ENCODE measurements around the gene DENND1A. TPM values are rescaled to one million over a fixed set of nuclear protein-coding genes. Genes with fewer than 3 reads are reported as not detected.

The DENND1A gene
- total RNA-seq, 4 donors from 2014 or later: 19.2 to 26.9 (median 24.0) TPM

GRCh38 chr9:123485216-123485615 is 444.7 kb downstream of the DENND1A start:
- Histone ChIP-seq H3K27me3 (no peaks in the 10 kb centered on the region), H3K4me1 (no peaks in the 10 kb centered on the region), H3K9me3 (no peaks in the 10 kb centered on the region), H3K27ac (replicated peaks in 1 of 4) (no peak overlapping the region), H3K36me3 (no peaks in the 10 kb centered on the region), H3K4me3 (no peak overlapping the region)
- 73% methylated on average over 3 of the region's 5 CpGs for WGBS
- no peak for DNase-seq (ENCODE audit: extremely low spot score)
- TF ChIP-seq POLR2A (IDR thresholded peaks at IDR 0.05; ENCODE audit: low read depth) (no peak), EP300 (IDR thresholded peaks at IDR 0.05) (no peak), POLR2AphosphoS5 (IDR thresholded peaks at IDR 0.05) (no peak)
- TF ChIP-seq, protein P1, sequence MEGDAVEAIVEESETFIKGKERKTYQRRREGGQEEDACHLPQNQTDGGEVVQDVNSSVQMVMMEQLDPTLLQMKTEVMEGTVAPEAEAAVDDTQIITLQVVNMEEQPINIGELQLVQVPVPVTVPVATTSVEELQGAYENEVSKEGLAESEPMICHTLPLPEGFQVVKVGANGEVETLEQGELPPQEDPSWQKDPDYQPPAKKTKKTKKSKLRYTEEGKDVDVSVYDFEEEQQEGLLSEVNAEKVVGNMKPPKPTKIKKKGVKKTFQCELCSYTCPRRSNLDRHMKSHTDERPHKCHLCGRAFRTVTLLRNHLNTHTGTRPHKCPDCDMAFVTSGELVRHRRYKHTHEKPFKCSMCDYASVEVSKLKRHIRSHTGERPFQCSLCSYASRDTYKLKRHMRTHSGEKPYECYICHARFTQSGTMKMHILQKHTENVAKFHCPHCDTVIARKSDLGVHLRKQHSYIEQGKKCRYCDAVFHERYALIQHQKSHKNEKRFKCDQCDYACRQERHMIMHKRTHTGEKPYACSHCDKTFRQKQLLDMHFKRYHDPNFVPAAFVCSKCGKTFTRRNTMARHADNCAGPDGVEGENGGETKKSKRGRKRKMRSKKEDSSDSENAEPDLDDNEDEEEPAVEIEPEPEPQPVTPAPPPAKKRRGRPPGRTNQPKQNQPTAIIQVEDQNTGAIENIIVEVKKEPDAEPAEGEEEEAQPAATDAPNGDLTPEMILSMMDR (IDR thresholded peaks at IDR 0.05): no peak
- intact Hi-C loops (cut with DNase I): no loop called here

GRCh38 chr9:123484130-123484529 is 445.8 kb downstream of the DENND1A start:
- H3K27me3 ChIP-seq: no peaks in the 10 kb centered on the region
- no peaks in the 10 kb centered on the region for H3K9me3 ChIP-seq
- intact Hi-C loops (cut with DNase I): no loop called here
- 96% methylated on average over 4 of the region's 4 CpGs for WGBS
- no peak overlapping the region for H3K27ac ChIP-seq (replicated peaks in 1 of 4)
- H3K4me3 ChIP-seq: no peak overlapping the region
- H3K4me1 ChIP-seq: no peaks in the 10 kb centered on the region
- no peaks in the 10 kb centered on the region for H3K36me3 ChIP-seq
- no peak for DNase-seq (ENCODE audit: extremely low spot score)
- TF ChIP-seq, protein P1 (IDR thresholded peaks at IDR 0.05): no peak
- TF ChIP-seq EP300 (IDR thresholded peaks at IDR 0.05): no peak
- TF ChIP-seq POLR2AphosphoS5 (IDR thresholded peaks at IDR 0.05): no peak
- TF ChIP-seq POLR2A (IDR thresholded peaks at IDR 0.05; ENCODE audit: low read depth): no peak

- Histone ChIP-seq H3K4me1 (no peaks in the 10 kb centered on the region), H3K27me3 (no peaks in the 10 kb centered on the region), H3K9me3 (no peaks in the 10 kb centered on the region), H3K36me3 (no peaks in the 10 kb centered on the region), H3K27ac (replicated peaks in 1 of 4) (no peak overlapping the region), H3K4me3 (no peak overlapping the region)
- WGBS: 88% methylated on average over 6 of the region's 9 CpGs
- TF ChIP-seq, protein P1 (IDR thresholded peaks at IDR 0.05): no peak
- TF ChIP-seq POLR2AphosphoS5 (IDR thresholded peaks at IDR 0.05): no peak
- no peak for TF ChIP-seq EP300 (IDR thresholded peaks at IDR 0.05)
- TF ChIP-seq POLR2A (IDR thresholded peaks at IDR 0.05; ENCODE audit: low read depth): no peak
- DNase-seq (ENCODE audit: extremely low spot score): no peak
- intact Hi-C loops (cut with DNase I): no loop called here
Measured at GRCh38 chr9:123483191-123483803, 446.6 kb downstream of the DENND1A start.

GRCh38 chr9:123482295-123482968 is 447.5 kb downstream of the DENND1A start:
- intact Hi-C loops (cut with DNase I): no loop called here

More at GRCh38 chr9:123482295-123482968, 447.5 kb downstream of the DENND1A start:
- TF ChIP-seq, protein P1 (IDR thresholded peaks at IDR 0.05): no peak
- TF ChIP-seq EP300 (IDR thresholded peaks at IDR 0.05) (no peak), POLR2AphosphoS5 (IDR thresholded peaks at IDR 0.05) (no peak), POLR2A (IDR thresholded peaks at IDR 0.05; ENCODE audit: low read depth) (no peak)
- no peak for DNase-seq (ENCODE audit: extremely low spot score)
- no peaks in the 10 kb centered on the region for H3K9me3 ChIP-seq
- H3K27ac ChIP-seq (replicated peaks in 1 of 4): no peak overlapping the region
- no peaks in the 10 kb centered on the region for H3K4me1 ChIP-seq
- H3K36me3 ChIP-seq: no peaks in the 10 kb centered on the region
- H3K27me3 ChIP-seq: no peaks in the 10 kb centered on the region
- 100% methylated on average over 3 of the region's 3 CpGs for WGBS
- H3K4me3 ChIP-seq: no peak overlapping the region
